ENCODE data around the gene RASAL1.

Gene RASAL1

GRCh38 chr12:113083863-113084435 is 51.6 kb downstream of the RASAL1 start:
- Histone ChIP-seq H3K36me3 (ENCODE audit: control insufficient read depth, insufficient read depth, low read length) (no peaks in the 10 kb centered on the region), H3K27ac (ENCODE audit: low read depth, low read length) (no peak overlapping the region), H3K9ac (ENCODE audit: low read depth, low read length) (no peak overlapping the region), H3K27me3 (ENCODE audit: control insufficient read depth, insufficient read depth, low read length) (peaks cover under 1% of the 10 kb centered on the region), H3K4me3 (ENCODE audit: low read depth, low read length) (no peak overlapping the region), H3K4me1 (ENCODE audit: control insufficient read depth, insufficient read depth, low read length) (peaks cover 6% of the 10 kb centered on the region; the same call in 1 of the 2 replicates), H3K9me3 (ENCODE audit: control insufficient read depth, insufficient read depth, low read length) (no peaks in the 10 kb centered on the region)

GRCh38 chr12:113082486-113083148 is 52.9 kb downstream of the RASAL1 start:
- H3K27me3 ChIP-seq (ENCODE audit: control insufficient read depth, insufficient read depth, low read length): peaks cover 12% of the 10 kb centered on the region
- H3K27ac ChIP-seq (ENCODE audit: low read depth, low read length): no peak overlapping the region
- H3K4me1 ChIP-seq (ENCODE audit: control insufficient read depth, insufficient read depth, low read length): peaks cover 6% of the 10 kb centered on the region; the same call in 1 of the 2 replicates
- no peak overlapping the region for H3K9ac ChIP-seq (ENCODE audit: low read depth, low read length)
- no peaks in the 10 kb centered on the region for H3K9me3 ChIP-seq (ENCODE audit: control insufficient read depth, insufficient read depth, low read length)
- H3K4me3 ChIP-seq (ENCODE audit: low read depth, low read length): no peak overlapping the region
- no peaks in the 10 kb centered on the region for H3K36me3 ChIP-seq (ENCODE audit: control insufficient read depth, insufficient read depth, low read length)

GRCh38 chr12:113081873-113082272 is 53.7 kb downstream of the RASAL1 start:
- Histone ChIP-seq H3K27me3 (ENCODE audit: control insufficient read depth, insufficient read depth, low read length) (peaks cover 20% of the 10 kb centered on the region), H3K36me3 (ENCODE audit: control insufficient read depth, insufficient read depth, low read length) (no peaks in the 10 kb centered on the region), H3K27ac (ENCODE audit: low read depth, low read length) (no peak overlapping the region), H3K9ac (ENCODE audit: low read depth, low read length) (no peak overlapping the region), H3K4me3 (ENCODE audit: low read depth, low read length) (no peak overlapping the region), H3K4me1 (ENCODE audit: control insufficient read depth, insufficient read depth, low read length) (peaks cover under 1% of the 10 kb centered on the region; the same call in 1 of the 2 replicates), H3K9me3 (ENCODE audit: control insufficient read depth, insufficient read depth, low read length) (no peaks in the 10 kb centered on the region)

- Histone ChIP-seq H3K27me3 (ENCODE audit: control insufficient read depth, insufficient read depth, low read length) (peaks cover 32% of the 10 kb centered on the region), H3K9ac (ENCODE audit: low read depth, low read length) (no peak overlapping the region), H3K36me3 (ENCODE audit: control insufficient read depth, insufficient read depth, low read length) (no peaks in the 10 kb centered on the region), H3K27ac (ENCODE audit: low read depth, low read length) (no peak overlapping the region), H3K4me1 (ENCODE audit: control insufficient read depth, insufficient read depth, low read length) (no peaks in the 10 kb centered on the region), H3K4me3 (ENCODE audit: low read depth, low read length) (peak overlapping the region; percentile 68; the same call in 1 of the 2 replicates), H3K9me3 (ENCODE audit: control insufficient read depth, insufficient read depth, low read length) (no peaks in the 10 kb centered on the region)
Observed at GRCh38 chr12:113077859-113078255, 57.7 kb downstream of the RASAL1 start.

GRCh38 chr12:113077057-113077858 is 58.3 kb downstream of the RASAL1 start:
- H3K4me1 ChIP-seq (ENCODE audit: control insufficient read depth, insufficient read depth, low read length): no peaks in the 10 kb centered on the region
- H3K27ac ChIP-seq (ENCODE audit: low read depth, low read length): no peak overlapping the region
- H3K4me3 ChIP-seq (ENCODE audit: low read depth, low read length): peak overlapping the region; percentile 68
- H3K9ac ChIP-seq (ENCODE audit: low read depth, low read length): no peak overlapping the region
- H3K36me3 ChIP-seq (ENCODE audit: control insufficient read depth, insufficient read depth, low read length): no peaks in the 10 kb centered on the region
- H3K9me3 ChIP-seq (ENCODE audit: control insufficient read depth, insufficient read depth, low read length): no peaks in the 10 kb centered on the region
- peaks cover 32% of the 10 kb centered on the region for H3K27me3 ChIP-seq (ENCODE audit: control insufficient read depth, insufficient read depth, low read length)

GRCh38 chr12:113075137-113075683 is 60.4 kb downstream of the RASAL1 start:
- no peak overlapping the region for H3K4me3 ChIP-seq (ENCODE audit: low read depth, low read length)
- no peaks in the 10 kb centered on the region for H3K36me3 ChIP-seq (ENCODE audit: control insufficient read depth, insufficient read depth, low read length)
- no peak overlapping the region for H3K27ac ChIP-seq (ENCODE audit: low read depth, low read length)
- H3K9me3 ChIP-seq (ENCODE audit: control insufficient read depth, insufficient read depth, low read length): no peaks in the 10 kb centered on the region
- H3K4me1 ChIP-seq (ENCODE audit: control insufficient read depth, insufficient read depth, low read length): no peaks in the 10 kb centered on the region
- H3K27me3 ChIP-seq (ENCODE audit: control insufficient read depth, insufficient read depth, low read length): peaks cover 32% of the 10 kb centered on the region
- no peak overlapping the region for H3K9ac ChIP-seq (ENCODE audit: low read depth, low read length)

- H3K36me3 ChIP-seq (ENCODE audit: control insufficient read depth, insufficient read depth, low read length): no peaks in the 10 kb centered on the region
- H3K9ac ChIP-seq (ENCODE audit: low read depth, low read length): no peak overlapping the region
- H3K27me3 ChIP-seq (ENCODE audit: control insufficient read depth, insufficient read depth, low read length): peaks cover 28% of the 10 kb centered on the region
- no peaks in the 10 kb centered on the region for H3K9me3 ChIP-seq (ENCODE audit: control insufficient read depth, insufficient read depth, low read length)
- 0 out of 2 replicates have a peak, but pooled peaks cover 2% of the 10 kb centered on the region for H3K4me1 ChIP-seq (ENCODE audit: control insufficient read depth, insufficient read depth, low read length)
- H3K4me3 ChIP-seq (ENCODE audit: low read depth, low read length): no peak overlapping the region
- H3K27ac ChIP-seq (ENCODE audit: low read depth, low read length): no peak overlapping the region
Observed at GRCh38 chr12:113073586-113073985, 62.0 kb downstream of the RASAL1 start.

GRCh38 chr12:113072136-113072535 is 63.4 kb downstream of the RASAL1 start:
- peaks cover 15% of the 10 kb centered on the region for H3K27me3 ChIP-seq (ENCODE audit: control insufficient read depth, insufficient read depth, low read length)

GRCh38 chr12:113071135-113072112 is 64.1 kb downstream of the RASAL1 start:
- H3K9ac ChIP-seq (ENCODE audit: low read depth, low read length): no peak overlapping the region

More at GRCh38 chr12:113072136-113072535, 63.4 kb downstream of the RASAL1 start:
- Histone ChIP-seq H3K27ac (ENCODE audit: low read depth, low read length) (no peak overlapping the region), H3K36me3 (ENCODE audit: control insufficient read depth, insufficient read depth, low read length) (no peaks in the 10 kb centered on the region), H3K9ac (ENCODE audit: low read depth, low read length) (no peak overlapping the region), H3K4me3 (ENCODE audit: low read depth, low read length) (no peak overlapping the region), H3K4me1 (ENCODE audit: control insufficient read depth, insufficient read depth, low read length) (peaks cover 3% of the 10 kb centered on the region; the same call in 1 of the 2 replicates), H3K9me3 (ENCODE audit: control insufficient read depth, insufficient read depth, low read length) (no peaks in the 10 kb centered on the region)

More at GRCh38 chr12:113071135-113072112, 64.1 kb downstream of the RASAL1 start:
- Histone ChIP-seq H3K27ac (ENCODE audit: low read depth, low read length) (no peak overlapping the region), H3K27me3 (ENCODE audit: control insufficient read depth, insufficient read depth, low read length) (peaks cover 8% of the 10 kb centered on the region), H3K4me3 (ENCODE audit: low read depth, low read length) (no peak overlapping the region), H3K36me3 (ENCODE audit: control insufficient read depth, insufficient read depth, low read length) (no peaks in the 10 kb centered on the region), H3K9me3 (ENCODE audit: control insufficient read depth, insufficient read depth, low read length) (no peaks in the 10 kb centered on the region), H3K4me1 (ENCODE audit: control insufficient read depth, insufficient read depth, low read length) (peaks cover 8% of the 10 kb centered on the region; the same call in 1 of the 2 replicates)

Data from HUES48 (cell line).